GM10248 (cell line): ENCODE results near the gene ZNF101.
A peak's percentile ranks its signal among the peaks of the same experiment; 100 is the strongest.

Experiments
- CTCF ChIA-PET: fragments of 300-600 bp; sonication (Branson Sonifier 250); formaldehyde crosslinking; extraction: SDS; loops from one replicate; lab custom pipeline; 2021; ENCODE audit warnings: antibody characterized with exemption; lab: Yijun Ruan, JAX
- POLR2A ChIA-PET: fragments of 350-650 bp; sonication (Branson Sonifier 250); formaldehyde crosslinking; extraction: SDS; loops from one replicate; lab custom pipeline; 2020; ENCODE audit warnings: antibody characterized with exemption; lab: Yijun Ruan, JAX
- DNase-seq: peaks from one replicate; pipeline ENCODE4 v3.0.0; 2012; ENCODE audit errors: extremely low spot score
- TF ChIP-seq, protein P1 (sequence below): IDR thresholded peaks from 2 replicates; pipeline ENCODE4 v1.5.1; 2012; ENCODE audit warnings: mild to moderate bottlenecking, low read depth; ENCODE audit errors: extremely low read depth, missing control alignments, control extremely low read depth

ZNF101 gene

GRCh38 chr19:19656451-19657396 lies 11.9 kb upstream of the ZNF101 start:
- POLR2A ChIA-PET, result no interaction called here
- no peak for DNase-seq
- CTCF ChIA-PET, result interaction anchor here (1.2 to 1.8 kb wide), 3 partner anchors 12 to 125 kb away, joined by 3 to 7 read pairs (median 4); no protein-coding TSS in a partner anchor
- TF ChIP-seq, protein P1, sequence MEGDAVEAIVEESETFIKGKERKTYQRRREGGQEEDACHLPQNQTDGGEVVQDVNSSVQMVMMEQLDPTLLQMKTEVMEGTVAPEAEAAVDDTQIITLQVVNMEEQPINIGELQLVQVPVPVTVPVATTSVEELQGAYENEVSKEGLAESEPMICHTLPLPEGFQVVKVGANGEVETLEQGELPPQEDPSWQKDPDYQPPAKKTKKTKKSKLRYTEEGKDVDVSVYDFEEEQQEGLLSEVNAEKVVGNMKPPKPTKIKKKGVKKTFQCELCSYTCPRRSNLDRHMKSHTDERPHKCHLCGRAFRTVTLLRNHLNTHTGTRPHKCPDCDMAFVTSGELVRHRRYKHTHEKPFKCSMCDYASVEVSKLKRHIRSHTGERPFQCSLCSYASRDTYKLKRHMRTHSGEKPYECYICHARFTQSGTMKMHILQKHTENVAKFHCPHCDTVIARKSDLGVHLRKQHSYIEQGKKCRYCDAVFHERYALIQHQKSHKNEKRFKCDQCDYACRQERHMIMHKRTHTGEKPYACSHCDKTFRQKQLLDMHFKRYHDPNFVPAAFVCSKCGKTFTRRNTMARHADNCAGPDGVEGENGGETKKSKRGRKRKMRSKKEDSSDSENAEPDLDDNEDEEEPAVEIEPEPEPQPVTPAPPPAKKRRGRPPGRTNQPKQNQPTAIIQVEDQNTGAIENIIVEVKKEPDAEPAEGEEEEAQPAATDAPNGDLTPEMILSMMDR, result no peak

GRCh38 chr19:19657397-19657783 lies 11.2 kb upstream of the ZNF101 start:
- TF ChIP-seq, protein P1, result no peak
- no peak for DNase-seq
- CTCF ChIA-PET, result interaction anchor here (1.2 to 1.8 kb wide), 2 partner anchors 13 to 125 kb away, joined by 4 to 7 read pairs; no protein-coding TSS in a partner anchor
- POLR2A ChIA-PET, result no interaction called here

GRCh38 chr19:19659646-19660245 lies 8.9 kb upstream of the ZNF101 start:
- ChIA-PET POLR2A (no interaction called here), CTCF (interaction anchor here (1.4 kb wide), 1 partner anchor 16 kb away, joined by 5 read pairs; the partner anchor contains the start of gene GMIP)
- DNase-seq, result no peak
- TF ChIP-seq, protein P1, result no peak

- ChIA-PET CTCF (interaction anchor here (0.8 to 2.3 kb wide), 10 partner anchors 8 to 131 kb away, joined by 3 to 7 read pairs (median 4); partner anchors contain the start of gene GMIP), POLR2A (no interaction called here)
- DNase-seq, result no peak
- TF ChIP-seq, protein P1, result no peak
These were observed 7.4 kb upstream of the ZNF101 start for GRCh38 chr19:19661141-19661674.

DNA sequence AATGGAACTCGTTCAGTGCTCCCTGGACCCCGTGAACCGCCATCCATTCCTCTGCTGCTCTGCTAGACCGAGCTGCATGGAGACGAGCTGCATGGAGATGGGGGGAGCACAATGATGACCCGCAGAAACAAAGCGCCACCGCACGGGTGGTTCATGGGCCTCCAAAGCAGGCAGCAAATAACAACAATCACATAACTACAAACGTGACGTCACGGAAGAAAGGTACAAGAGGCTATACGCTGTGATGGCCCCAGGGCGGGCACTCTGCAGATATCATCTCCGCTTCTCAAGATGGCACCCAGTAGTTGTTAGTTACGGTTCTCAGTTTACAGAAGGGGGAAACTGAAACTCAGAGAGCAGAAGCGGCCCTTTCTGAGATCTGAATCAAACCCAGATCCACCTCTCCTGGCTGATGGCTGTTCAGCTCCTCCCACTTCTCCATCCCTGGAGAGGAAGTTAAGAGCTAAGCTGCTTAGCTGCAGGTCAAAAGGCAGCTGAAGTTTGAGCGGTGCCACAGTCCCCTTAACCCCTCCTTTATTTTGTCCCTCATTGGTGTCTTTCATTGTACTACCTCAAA lies 6.9 kb upstream of the ZNF101 start:
- TF ChIP-seq, protein P1, result no peak
- CTCF ChIA-PET, result interaction anchor here (0.8 to 2.3 kb wide), 10 partner anchors 9 to 146 kb away, joined by 3 to 7 read pairs (median 4); partner anchors contain the start of genes GMIP and NDUFA13
- DNase-seq, result peak; percentile 80
- POLR2A ChIA-PET, result interaction anchor here (1.1 kb wide), 1 partner anchor 239 kb away, joined by 3 read pairs; the partner anchor contains the start of gene ZNF93

DNA sequence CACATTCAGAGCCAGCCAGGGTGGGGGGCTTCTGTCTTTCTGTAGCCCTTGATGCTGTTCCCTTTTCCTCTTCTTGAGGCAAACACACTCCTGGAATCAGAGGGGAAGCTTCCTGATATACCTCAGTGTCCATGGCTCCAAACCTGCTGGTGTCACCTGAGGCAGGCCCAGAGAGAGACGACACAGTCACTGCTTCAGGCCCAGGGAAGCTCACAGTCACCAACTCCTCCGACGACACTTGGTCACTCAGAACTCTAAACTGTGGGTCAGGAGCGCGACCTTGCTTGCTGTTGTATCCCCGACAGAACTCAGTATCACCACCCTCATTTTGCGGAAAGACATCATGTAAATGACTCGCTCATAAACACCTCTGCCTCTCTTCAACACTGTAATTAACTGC lies 6.3 kb upstream of the ZNF101 start:
- POLR2A ChIA-PET, result interaction anchor here (1.1 to 1.4 kb wide), 2 partner anchors 203 to 238 kb away, joined by 3 read pairs; partner anchors contain the start of genes ZNF253 and ZNF93
- TF ChIP-seq, protein P1, result no peak
- CTCF ChIA-PET, result interaction anchor here (1.0 to 2.3 kb wide), 11 partner anchors 7 to 146 kb away, joined by 3 to 7 read pairs (median 5); partner anchors contain the start of genes GMIP and NDUFA13
- DNase-seq, result no peak
